ENCODE measurements around the gene SACM1L.

SACM1L gene, protein sequence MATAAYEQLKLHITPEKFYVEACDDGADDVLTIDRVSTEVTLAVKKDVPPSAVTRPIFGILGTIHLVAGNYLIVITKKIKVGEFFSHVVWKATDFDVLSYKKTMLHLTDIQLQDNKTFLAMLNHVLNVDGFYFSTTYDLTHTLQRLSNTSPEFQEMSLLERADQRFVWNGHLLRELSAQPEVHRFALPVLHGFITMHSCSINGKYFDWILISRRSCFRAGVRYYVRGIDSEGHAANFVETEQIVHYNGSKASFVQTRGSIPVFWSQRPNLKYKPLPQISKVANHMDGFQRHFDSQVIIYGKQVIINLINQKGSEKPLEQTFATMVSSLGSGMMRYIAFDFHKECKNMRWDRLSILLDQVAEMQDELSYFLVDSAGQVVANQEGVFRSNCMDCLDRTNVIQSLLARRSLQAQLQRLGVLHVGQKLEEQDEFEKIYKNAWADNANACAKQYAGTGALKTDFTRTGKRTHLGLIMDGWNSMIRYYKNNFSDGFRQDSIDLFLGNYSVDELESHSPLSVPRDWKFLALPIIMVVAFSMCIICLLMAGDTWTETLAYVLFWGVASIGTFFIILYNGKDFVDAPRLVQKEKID

GRCh38 chr3:45688882-45689786, at the start of gene SACM1L:
SACM1L (plus strand) TSS chr3:45689396; CDS start chr3:45689466, 70 bp downstream.
- peak; percentile 98 for DNase-seq (ENCODE audit: low spot score)

DNA sequence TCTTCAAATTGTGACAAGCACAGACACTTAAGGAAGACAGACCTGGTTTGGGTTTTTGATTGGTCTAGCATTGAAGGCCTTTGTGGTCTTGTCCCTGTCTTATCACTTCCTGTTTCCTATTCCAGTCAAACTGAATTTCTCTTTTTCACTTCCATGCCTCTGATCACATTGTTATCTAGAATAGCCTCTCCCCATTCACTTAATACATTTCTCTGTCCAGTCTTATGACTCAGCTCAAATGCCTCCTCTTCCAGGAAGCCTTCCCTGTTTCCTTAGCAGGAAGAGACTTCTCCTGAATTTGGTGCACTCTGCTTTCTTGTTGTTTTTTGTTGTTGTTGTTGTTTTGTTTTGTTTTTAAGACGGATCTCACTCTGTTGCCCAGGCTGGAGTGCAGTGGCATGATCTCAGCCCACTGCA, 49.1 kb upstream of the SACM1L start:
- DNase-seq (ENCODE audit: low spot score) = no peak

DNA sequence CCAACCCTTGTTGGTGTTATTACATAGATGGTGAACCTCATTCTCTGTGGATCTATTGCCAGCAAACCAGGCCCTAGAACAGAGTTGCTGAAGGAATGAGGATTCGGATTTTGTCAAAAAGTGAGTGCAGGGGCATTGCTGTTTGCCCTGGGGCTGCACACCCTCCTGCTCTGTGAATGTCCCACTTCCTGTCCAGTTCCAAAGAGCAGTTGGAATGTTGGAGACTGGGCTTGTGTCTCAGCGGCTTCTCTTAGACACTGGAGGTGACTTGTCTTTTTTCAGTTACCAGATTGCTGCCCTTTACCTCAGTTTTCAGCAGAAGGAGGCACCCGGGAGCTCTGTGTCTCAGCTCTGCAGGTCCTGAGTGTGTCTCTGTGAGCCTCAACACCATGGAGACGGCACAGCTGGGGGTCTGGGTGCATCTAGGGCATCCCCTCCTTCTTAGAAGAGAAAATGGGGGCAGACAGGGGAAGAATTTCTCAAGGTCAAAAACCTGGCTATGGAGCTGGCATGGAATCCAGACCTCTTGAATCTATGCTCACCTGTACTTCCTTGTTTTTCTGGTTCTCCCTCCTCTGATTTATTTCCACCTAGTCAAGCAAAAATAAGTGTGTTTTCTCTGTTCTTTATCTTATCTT, 48.4 kb upstream of the SACM1L start:
- DNase-seq (ENCODE audit: low spot score) = no peak

DNA sequence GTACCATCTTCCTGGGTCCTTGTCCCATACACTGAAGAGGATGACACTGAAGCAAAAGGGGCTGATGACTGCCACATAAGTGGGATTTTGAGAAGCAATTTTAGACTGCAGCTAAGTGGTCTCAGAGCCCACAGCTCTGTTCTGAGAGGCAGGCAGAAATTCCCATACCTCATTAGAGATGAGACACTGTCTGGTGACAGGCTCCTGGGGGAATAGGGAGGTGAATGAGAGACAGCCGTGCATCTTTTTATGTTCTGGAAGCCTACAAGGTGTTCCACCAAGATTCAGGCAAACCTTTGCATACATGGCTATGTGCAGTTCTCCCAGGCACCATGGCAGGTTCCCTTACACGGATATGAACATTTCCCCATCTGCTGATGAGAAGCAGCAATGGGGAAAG, 47.4 kb upstream of the SACM1L start:
- DNase-seq (ENCODE audit: low spot score) = no peak

DNA sequence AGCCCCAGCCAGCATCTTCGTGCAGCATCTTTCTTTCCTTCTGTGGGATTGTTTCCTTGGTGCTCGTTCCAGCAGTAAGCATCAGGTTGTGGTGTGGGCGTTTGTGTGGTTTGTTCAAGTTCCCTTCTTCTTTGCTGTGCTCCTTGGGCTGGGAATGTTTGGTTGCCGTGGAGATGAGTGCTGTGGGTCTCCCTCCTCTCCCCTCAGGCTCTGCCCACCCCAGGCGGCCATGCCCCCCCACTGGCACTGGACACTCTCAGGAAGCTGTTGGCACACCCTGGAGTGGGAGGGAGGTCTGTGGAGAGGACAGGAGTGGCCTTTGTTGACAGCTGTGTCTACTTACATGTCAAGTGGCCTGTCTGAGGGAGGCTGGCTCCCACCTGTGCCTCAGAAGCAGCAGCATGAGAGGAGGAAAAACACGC, 46.5 kb upstream of the SACM1L start:
- no peak for DNase-seq (ENCODE audit: low spot score)

GRCh38 chr3:45644063-45644790, 45.0 kb upstream of the SACM1L start:
- DNase-seq (ENCODE audit: low spot score) = no peak

DNA sequence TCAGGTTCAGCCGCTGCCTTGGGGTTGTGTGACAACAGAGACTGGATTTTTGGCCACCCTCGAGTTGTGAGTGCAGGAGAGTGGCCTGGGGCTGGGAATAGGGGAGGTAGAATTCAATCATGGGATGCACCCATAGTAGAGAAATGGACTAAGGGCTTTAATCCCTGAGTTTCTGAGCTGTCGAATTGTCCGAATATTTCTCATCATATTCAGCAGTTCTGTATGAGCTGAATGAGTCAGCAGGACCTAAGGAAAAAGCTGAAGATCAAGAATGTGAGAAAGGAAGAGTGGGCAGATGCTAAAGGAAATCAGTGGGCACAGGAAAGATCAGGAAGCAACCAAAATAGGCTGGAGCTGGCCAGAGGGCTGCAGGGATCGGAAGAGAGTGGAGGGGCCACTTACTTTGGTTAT, 44.4 kb upstream of the SACM1L start:
- no peak for DNase-seq (ENCODE audit: low spot score)

- DNase-seq (ENCODE audit: low spot score) = no peak
Observed at GRCh38 chr3:45646051-45646585, 43.1 kb upstream of the SACM1L start.

DNA sequence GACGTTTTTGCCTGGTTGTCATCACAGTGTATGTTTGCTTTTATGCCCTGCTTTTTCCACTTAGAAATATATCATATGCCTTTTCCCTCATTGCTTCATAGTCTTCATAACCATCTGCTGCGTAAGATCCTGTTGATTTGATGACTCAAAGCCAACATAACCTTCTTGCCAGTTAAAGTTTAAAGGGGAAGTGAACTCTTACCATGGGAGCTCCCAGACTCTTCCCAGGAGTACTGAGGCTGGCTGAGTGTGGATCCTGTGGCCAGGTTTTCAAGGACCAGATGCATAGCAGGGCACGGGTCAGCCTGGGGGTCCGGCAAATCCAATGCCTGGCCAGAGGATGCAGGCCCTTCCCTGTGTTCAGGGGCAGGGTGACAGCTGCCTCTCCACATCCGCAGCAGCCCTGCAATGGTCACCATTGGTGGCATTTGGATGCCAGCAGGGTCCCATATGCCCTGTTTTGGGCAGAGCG, 42.0 kb upstream of the SACM1L start:
- no peak for DNase-seq (ENCODE audit: low spot score)

- DNase-seq (ENCODE audit: low spot score) = no peak
Observed at GRCh38 chr3:45653205-45653604, 36.0 kb upstream of the SACM1L start.

- DNase-seq (ENCODE audit: low spot score) = no peak
Observed at GRCh38 chr3:45654397-45654944, 34.7 kb upstream of the SACM1L start.

- no peak for DNase-seq (ENCODE audit: low spot score)
Observed at GRCh38 chr3:45655906-45656305, 33.3 kb upstream of the SACM1L start.

DNA sequence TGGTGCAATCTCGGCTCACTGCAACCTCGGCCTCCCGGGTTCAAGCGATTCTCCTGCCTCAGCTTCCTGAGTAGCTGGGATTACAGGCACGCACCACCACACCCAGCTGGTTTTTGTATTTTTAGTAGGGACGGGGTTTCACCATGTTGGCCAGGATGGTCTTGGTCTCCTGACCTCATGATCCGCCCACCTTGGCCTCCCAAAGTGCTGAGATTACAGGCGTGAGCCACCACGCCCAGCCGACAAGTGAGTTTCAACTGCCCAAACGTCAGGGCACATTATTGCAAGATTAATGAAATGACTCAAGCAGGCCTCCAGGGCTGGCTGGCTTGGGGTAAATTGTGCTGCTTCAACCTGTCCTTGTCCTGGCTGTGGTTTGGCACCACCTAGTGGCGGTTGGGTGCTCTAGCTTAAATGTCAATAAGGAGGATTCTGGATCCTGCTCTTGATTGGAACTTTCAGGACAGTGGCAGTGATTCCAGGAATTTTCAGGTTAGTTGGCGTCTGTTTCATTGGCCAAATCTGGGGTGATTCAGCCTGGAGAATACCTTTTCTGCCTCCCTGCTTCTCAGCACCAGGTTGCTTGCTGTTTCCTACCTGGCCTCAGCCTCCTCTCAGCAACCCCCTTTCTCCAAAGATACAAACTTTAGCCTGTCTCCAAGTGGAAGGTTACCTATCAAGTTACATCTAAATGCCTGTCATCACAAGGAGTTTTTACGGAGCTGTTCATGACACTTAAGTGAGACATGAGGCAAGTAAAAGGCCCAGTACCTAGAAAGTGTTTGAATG, 32.4 kb upstream of the SACM1L start:
- peak; percentile 85 for DNase-seq (ENCODE audit: low spot score)

DNA sequence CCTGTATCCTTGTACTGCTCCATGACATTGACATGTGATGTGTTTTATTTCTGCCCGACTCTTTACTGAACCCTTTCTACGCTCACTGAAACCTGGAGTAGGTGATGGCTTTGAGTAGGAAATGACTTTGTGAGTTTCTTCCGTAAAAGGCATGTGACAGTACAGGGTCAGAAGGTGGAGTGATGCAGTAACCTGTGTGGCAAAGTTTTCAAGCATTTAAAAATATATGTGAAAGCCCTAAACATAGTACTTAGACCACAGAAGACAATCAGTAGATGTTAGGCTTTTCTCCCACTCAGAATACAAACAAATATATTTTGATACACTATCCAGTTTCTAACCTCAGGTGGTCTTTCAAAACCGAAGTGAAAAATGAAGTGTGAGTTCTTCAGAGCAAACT, 31.3 kb upstream of the SACM1L start:
- no peak for DNase-seq (ENCODE audit: low spot score)

- DNase-seq (ENCODE audit: low spot score) = peak; percentile 48
Observed at GRCh38 chr3:45659661-45660566, 29.3 kb upstream of the SACM1L start.

GRCh38 chr3:45660567-45660901, 28.7 kb upstream of the SACM1L start:
- no peak for DNase-seq (ENCODE audit: low spot score)

GRCh38 chr3:45664578-45664977, 24.6 kb upstream of the SACM1L start:
- peak; percentile 80 for DNase-seq (ENCODE audit: low spot score)

DNA sequence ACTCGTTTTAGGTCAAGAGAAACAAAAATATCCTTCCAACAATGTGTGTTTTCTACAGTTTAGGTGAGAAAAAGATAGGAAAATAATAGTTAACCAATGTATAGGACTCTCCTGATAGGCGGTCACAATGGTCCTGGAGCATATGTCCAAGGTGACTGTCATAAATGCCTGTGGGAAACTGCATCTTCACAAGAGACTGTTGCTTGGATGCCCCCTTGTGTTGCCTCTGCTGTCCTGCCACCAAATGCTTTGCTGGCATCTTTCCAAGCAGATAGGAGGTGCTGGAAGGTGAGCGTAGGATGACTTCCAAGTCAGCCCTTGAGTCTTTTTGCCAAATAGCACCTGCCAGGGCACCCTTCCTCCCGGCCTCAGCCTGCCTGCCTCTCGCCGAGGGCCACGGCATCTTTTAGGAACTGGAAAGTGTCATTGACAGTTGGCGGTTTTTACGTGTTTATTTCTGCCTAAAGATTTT, 24.1 kb upstream of the SACM1L start:
- peak; percentile 82 for DNase-seq (ENCODE audit: low spot score)
